ENCODE measurements around the gene HLA-DPB1.

HLA-DPB1 gene

DNA sequence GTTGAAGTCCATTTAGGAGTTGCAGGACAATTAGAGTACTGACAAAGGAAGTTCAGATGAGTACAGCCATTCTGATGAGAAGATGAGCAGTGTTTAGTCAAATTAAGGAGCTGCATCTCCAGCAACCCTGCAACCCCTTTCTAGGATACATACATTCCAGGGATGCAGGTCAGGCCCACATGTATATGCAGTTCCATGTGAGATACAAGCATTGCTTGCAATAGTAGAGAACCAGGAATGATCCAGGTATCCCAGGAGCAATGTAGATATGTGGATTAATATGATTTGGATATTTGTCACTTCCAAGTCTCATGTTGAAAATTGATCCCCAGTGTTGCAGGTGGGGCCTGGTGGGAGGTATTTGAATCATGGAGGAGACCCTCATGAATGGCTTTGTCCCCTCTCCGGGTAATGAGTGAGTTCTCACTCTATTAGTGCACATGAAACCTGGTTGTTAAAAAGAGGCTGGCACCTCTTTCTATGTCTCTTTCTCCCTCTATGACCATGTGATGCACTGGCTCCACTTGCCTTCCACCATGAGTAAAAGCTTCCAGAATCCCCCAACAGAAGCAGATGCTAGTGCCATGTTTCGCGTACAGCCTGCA, 8.8 kb upstream of the HLA-DPB1 start:
- Histone ChIP-seq H4K20me1 (ENCODE audit: insufficient read depth, low read length) (no peaks in the 10 kb centered on the region), H3K9ac (ENCODE audit: low read length) (no peak overlapping the region), H3K4me3 (ENCODE audit: low read depth, low read length, poor library complexity, severe bottlenecking) (no peak overlapping the region), H3K27me3 (ENCODE audit: insufficient read depth, low read length) (no peaks in the 10 kb centered on the region; the same call in 1 of the 2 replicates), H3F3A (ENCODE audit: insufficient read depth, low read length) (no peaks in the 10 kb centered on the region), H3K27ac (ENCODE audit: low read depth, low read length, poor library complexity, severe bottlenecking) (no peak overlapping the region), H3K4me2 (ENCODE audit: low read length) (no peak overlapping the region), H3K4me1 (ENCODE audit: insufficient read depth, low read length, severe bottlenecking) (peaks cover 4% of the 10 kb centered on the region), H2AFZ (ENCODE audit: low read length) (no peak overlapping the region), H3K79me2 (ENCODE audit: insufficient read depth, low read length) (no peaks in the 10 kb centered on the region), H3K36me3 (ENCODE audit: insufficient read depth, low read length) (no peaks in the 10 kb centered on the region), H3K9me2 (ENCODE audit: low read depth, low read length) (no peaks in the 10 kb centered on the region; the same call in 1 of the 2 replicates), H3K9me3 (ENCODE audit: low read length) (no peaks in the 10 kb centered on the region)
- TF ChIP-seq EZH2 (IDR thresholded peaks at IDR 0.05; ENCODE audit: borderline replicate concordance, low read length) (no peak), CTCF (IDR thresholded peaks at IDR 0.05; ENCODE audit: low read length) (no peak)

GRCh38 chr6:33069021-33069738, 6.6 kb upstream of the HLA-DPB1 start:
- no peaks in the 10 kb centered on the region for H3K9me2 ChIP-seq (ENCODE audit: low read depth, low read length)
- H3F3A ChIP-seq (ENCODE audit: insufficient read depth, low read length) = no peaks in the 10 kb centered on the region
- H3K4me1 ChIP-seq (ENCODE audit: insufficient read depth, low read length, severe bottlenecking) = no peaks in the 10 kb centered on the region
- H3K79me2 ChIP-seq (ENCODE audit: insufficient read depth, low read length) = no peaks in the 10 kb centered on the region
- H3K27ac ChIP-seq (ENCODE audit: low read depth, low read length, poor library complexity, severe bottlenecking) = no peak overlapping the region
- no peaks in the 10 kb centered on the region for H4K20me1 ChIP-seq (ENCODE audit: insufficient read depth, low read length)
- H3K9ac ChIP-seq (ENCODE audit: low read length) = no peak overlapping the region
- H3K4me2 ChIP-seq (ENCODE audit: low read length) = no peak overlapping the region
- H3K4me3 ChIP-seq (ENCODE audit: low read depth, low read length, poor library complexity, severe bottlenecking) = no peak overlapping the region
- no peaks in the 10 kb centered on the region; the same call in 1 of the 2 replicates for H3K27me3 ChIP-seq (ENCODE audit: insufficient read depth, low read length)
- H3K9me3 ChIP-seq (ENCODE audit: low read length) = no peaks in the 10 kb centered on the region
- TF ChIP-seq EZH2 (IDR thresholded peaks at IDR 0.05; ENCODE audit: borderline replicate concordance, low read length) = no peak
- TF ChIP-seq CTCF (IDR thresholded peaks at IDR 0.05; ENCODE audit: low read length) = no peak
- H3K36me3 ChIP-seq (ENCODE audit: insufficient read depth, low read length) = no peaks in the 10 kb centered on the region
- no peak overlapping the region for H2AFZ ChIP-seq (ENCODE audit: low read length)

- H3K79me2 ChIP-seq (ENCODE audit: insufficient read depth, low read length) = no peaks in the 10 kb centered on the region
- no peaks in the 10 kb centered on the region for H3K4me1 ChIP-seq (ENCODE audit: insufficient read depth, low read length, severe bottlenecking)
- no peaks in the 10 kb centered on the region; the same call in 1 of the 2 replicates for H3K27me3 ChIP-seq (ENCODE audit: insufficient read depth, low read length)
- H2AFZ ChIP-seq (ENCODE audit: low read length) = no peak overlapping the region
- no peak overlapping the region for H3K27ac ChIP-seq (ENCODE audit: low read depth, low read length, poor library complexity, severe bottlenecking)
- no peaks in the 10 kb centered on the region for H3K9me2 ChIP-seq (ENCODE audit: low read depth, low read length)
- no peaks in the 10 kb centered on the region for H3K36me3 ChIP-seq (ENCODE audit: insufficient read depth, low read length)
- no peaks in the 10 kb centered on the region for H3K9me3 ChIP-seq (ENCODE audit: low read length)
- H3K4me2 ChIP-seq (ENCODE audit: low read length) = no peak overlapping the region
- TF ChIP-seq CTCF (IDR thresholded peaks at IDR 0.05; ENCODE audit: low read length) (no peak), EZH2 (IDR thresholded peaks at IDR 0.05; ENCODE audit: borderline replicate concordance, low read length) (no peak)
- no peaks in the 10 kb centered on the region for H4K20me1 ChIP-seq (ENCODE audit: insufficient read depth, low read length)
- H3K4me3 ChIP-seq (ENCODE audit: low read depth, low read length, poor library complexity, severe bottlenecking) = no peak overlapping the region
- no peaks in the 10 kb centered on the region for H3F3A ChIP-seq (ENCODE audit: insufficient read depth, low read length)
- H3K9ac ChIP-seq (ENCODE audit: low read length) = no peak overlapping the region
Observed at GRCh38 chr6:33070909-33071308, 4.9 kb upstream of the HLA-DPB1 start.

Data from OCI-LY1 (cell line).